GM08714 (cell line): ENCODE measurements around the gene SLC38A8.

Source experiments
- H3K4me3 ChIP-seq: fragments of 200-500 bp; sonication (Bioruptor generic); 2 replicates; pipeline ENCODE4 v1.5.1; 2014; ENCODE audit warnings: mild to moderate bottlenecking, low read length, inconsistent platforms
- ZNF274 ChIP-seq: IDR thresholded peaks from 2 replicates; pipeline ENCODE4 v1.6.1; 2012; ENCODE audit warnings: mild to moderate bottlenecking, low read depth, low read length

The SLC38A8 gene

GRCh38 chr16:84080378-84080777, 37.8 kb upstream of the SLC38A8 start:
- no peak for TF ChIP-seq ZNF274
- H3K4me3 ChIP-seq: no peak overlapping the region

GRCh38 chr16:84079664-84080063, 37.1 kb upstream of the SLC38A8 start:
- H3K4me3 ChIP-seq: no peak overlapping the region
- TF ChIP-seq ZNF274: no peak

- H3K4me3 ChIP-seq: no peak overlapping the region
- TF ChIP-seq ZNF274: no peak
These were observed 32.8 kb upstream of the SLC38A8 start for GRCh38 chr16:84075376-84075775.

DNA sequence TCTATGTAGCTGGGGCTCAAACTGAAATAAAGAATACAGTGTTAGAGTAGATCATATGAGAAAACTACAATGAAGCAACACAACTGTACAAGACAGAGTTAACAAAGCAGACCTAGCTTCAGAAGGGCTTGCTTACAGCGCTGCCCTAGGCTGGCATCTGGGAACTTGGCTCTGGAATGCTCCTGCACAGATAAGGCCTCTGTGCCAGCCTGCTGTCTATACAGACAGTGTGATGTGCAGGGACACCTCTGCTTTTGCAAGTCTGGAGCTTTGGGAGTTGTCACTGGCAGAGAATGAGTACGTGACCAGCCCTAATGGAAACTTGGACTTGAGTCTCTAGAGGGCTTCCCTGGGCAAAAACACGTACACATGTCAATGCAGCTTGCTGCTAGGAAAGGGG, 32.1 kb upstream of the SLC38A8 start:
- H3K4me3 ChIP-seq: no peak overlapping the region
- TF ChIP-seq ZNF274: no peak

- H3K4me3 ChIP-seq: no peak overlapping the region
- TF ChIP-seq ZNF274: no peak
These were observed 29.4 kb upstream of the SLC38A8 start for GRCh38 chr16:84072014-84072413.

- no peak for TF ChIP-seq ZNF274
- no peak overlapping the region for H3K4me3 ChIP-seq
These were observed 28.5 kb upstream of the SLC38A8 start for GRCh38 chr16:84071121-84071520.

DNA sequence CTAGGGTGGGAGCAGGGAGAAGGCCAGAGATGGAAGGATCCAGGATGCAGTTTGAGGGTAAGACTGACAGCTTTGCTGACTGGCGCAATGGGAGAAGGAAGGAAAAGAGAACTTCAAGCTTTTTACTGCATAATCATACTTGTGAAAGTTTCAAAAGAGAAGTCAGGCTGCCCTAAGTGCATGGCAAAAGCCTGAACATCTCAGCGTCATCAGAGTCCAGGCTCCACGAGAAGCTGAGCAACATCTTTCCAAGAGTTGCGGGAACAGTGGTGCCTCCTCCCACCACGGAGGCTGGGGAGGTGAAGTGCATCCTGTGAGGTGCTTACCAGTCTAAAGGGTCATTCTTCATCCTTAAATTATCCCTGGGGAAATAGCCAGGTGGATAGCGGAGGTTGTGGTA, 26.9 kb upstream of the SLC38A8 start:
- H3K4me3 ChIP-seq: no peak overlapping the region
- no peak for TF ChIP-seq ZNF274

DNA sequence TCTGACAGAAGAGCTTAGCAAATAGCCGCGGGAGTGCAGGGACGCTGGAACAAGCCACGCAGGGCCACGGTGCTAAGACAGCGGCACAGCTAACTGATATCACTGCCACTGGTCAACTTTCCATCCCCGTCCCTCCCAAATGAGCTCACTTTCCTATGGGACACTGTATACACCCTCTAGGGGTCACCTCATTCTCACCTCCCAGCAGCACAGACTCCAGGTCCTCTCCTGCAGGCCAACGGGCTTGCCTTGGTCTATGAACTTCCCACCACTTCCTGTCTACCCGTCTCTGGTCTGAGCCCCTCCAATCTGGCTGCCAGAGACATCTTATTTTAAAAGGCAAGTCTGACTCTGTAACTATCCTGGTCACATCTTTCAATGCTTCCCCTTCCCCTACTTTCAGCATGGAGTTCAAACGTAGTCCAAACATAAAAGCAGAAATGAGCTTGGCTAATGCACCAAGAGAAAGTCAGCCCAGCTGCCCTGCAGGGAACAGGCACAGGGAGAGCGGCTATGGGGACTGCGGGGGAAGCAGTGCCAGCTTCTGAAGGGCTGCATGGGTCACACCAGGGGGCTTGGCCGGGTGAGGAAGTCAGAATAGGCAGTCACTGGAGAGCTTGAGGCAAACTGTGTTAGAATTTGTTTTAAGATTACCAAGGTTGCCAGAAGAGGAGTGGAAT, 26.3 kb upstream of the SLC38A8 start:
- no peak overlapping the region for H3K4me3 ChIP-seq
- TF ChIP-seq ZNF274: no peak

DNA sequence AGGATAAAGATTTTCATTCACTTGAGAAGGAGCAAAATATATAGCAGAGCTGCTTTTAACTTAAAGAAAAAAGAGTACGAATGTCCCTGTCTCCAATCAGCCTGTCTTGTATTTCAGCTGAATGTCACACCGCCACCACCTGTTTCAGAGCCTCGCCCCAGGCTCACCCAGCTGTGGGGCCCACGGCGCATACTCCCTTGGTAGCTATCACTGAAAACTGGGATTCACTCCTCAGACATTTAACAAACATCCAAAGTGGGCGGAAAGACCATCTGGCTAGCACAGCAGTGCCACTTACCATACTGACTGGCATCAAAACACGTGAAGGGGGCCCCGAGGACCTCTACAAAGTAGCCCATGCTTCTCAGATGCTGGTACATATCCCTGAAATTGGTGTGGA, 25.4 kb upstream of the SLC38A8 start:
- TF ChIP-seq ZNF274: no peak
- no peak overlapping the region for H3K4me3 ChIP-seq

GRCh38 chr16:84067640-84068039, 25.0 kb upstream of the SLC38A8 start:
- no peak overlapping the region for H3K4me3 ChIP-seq
- TF ChIP-seq ZNF274: no peak

DNA sequence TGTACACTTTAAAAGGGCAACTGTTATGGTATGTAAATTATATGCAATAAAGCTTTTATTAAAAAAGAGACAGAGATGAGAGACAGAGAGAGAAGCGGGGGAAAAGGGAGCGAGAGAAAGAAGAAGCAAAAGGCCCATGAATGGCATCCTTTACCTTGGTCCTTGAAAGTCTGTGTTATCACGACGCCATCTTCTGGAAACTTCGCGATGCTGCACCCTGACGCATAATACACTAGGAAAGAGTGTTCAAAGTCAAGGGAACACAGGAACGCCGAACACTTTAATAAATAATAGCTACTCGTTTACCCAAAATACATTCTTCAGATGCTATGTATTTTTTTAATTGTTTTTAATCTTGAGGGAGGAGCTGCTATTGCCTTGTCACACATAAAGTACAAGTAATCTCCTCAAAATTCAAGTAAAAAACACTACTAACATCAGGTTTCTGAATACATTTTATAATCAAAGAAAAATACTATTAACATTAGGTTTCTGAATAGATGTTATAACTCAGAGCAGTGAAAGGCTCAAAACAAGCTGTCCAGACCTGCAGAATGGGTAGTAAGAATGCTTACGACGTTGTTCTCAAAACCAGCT, 23.0 kb upstream of the SLC38A8 start:
- no peak for TF ChIP-seq ZNF274
- no peak overlapping the region for H3K4me3 ChIP-seq

DNA sequence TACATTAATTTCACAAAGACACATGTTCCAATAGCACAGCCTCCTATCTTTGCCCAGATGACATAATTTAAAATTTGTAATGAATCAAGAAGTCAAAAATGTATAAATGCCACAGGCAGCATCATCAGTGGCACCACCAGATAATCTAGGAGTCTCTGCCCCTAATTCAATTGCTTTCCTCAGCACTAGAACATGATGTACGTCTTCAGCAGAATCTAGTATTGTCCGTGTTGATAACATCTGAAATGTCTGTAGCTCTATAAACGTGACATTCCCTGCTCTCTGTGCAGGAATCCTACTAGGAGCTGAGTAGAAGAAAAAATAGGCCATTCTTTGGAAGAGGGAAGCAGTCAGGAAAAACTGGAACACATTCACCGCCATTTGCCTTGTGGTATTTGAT, 21.4 kb upstream of the SLC38A8 start:
- H3K4me3 ChIP-seq: no peak overlapping the region
- TF ChIP-seq ZNF274: no peak

GRCh38 chr16:84062734-84063640, 20.4 kb upstream of the SLC38A8 start:
- no peak overlapping the region for H3K4me3 ChIP-seq
- no peak for TF ChIP-seq ZNF274

- TF ChIP-seq ZNF274: no peak
- H3K4me3 ChIP-seq: no peak overlapping the region
These were observed 18.7 kb upstream of the SLC38A8 start for GRCh38 chr16:84061236-84061819.
